GM12892 (cell line): Measurements from ENCODE around the gene OXLD1.
"Not testable (repeated sequence)": the region's sequence is repeated elsewhere in the genome, so short reads cannot be mapped to it uniquely, and the experiment has no call there.

Experiments
- DNase-seq: peaks from one replicate; pipeline ENCODE4 v3.0.0; 2011; ENCODE audit not compliant: insufficient read length
- FAIRE-seq: peaks from 2 replicates; lab custom pipeline; 2011; peaks lifted over from hg19 to GRCh38; lab: Jason Lieb, UNC
- POLR2A ChIP-seq: IDR thresholded peaks from 2 replicates; pipeline ENCODE4 v1.6.1; 2011; ENCODE audit warnings: low read depth, low read length, control low read depth
- POLR2AphosphoS5 ChIP-seq: IDR thresholded peaks from 2 replicates; pipeline ENCODE4 v1.6.1; 2011; ENCODE audit warnings: low read depth, low read length, control low read depth
- TAF1 ChIP-seq: IDR thresholded peaks from 2 replicates; pipeline ENCODE4 v1.6.1; 2011; ENCODE audit warnings: low read depth, mild to moderate bottlenecking, control low read depth, low read length, borderline replicate concordance

OXLD1 gene

DNA sequence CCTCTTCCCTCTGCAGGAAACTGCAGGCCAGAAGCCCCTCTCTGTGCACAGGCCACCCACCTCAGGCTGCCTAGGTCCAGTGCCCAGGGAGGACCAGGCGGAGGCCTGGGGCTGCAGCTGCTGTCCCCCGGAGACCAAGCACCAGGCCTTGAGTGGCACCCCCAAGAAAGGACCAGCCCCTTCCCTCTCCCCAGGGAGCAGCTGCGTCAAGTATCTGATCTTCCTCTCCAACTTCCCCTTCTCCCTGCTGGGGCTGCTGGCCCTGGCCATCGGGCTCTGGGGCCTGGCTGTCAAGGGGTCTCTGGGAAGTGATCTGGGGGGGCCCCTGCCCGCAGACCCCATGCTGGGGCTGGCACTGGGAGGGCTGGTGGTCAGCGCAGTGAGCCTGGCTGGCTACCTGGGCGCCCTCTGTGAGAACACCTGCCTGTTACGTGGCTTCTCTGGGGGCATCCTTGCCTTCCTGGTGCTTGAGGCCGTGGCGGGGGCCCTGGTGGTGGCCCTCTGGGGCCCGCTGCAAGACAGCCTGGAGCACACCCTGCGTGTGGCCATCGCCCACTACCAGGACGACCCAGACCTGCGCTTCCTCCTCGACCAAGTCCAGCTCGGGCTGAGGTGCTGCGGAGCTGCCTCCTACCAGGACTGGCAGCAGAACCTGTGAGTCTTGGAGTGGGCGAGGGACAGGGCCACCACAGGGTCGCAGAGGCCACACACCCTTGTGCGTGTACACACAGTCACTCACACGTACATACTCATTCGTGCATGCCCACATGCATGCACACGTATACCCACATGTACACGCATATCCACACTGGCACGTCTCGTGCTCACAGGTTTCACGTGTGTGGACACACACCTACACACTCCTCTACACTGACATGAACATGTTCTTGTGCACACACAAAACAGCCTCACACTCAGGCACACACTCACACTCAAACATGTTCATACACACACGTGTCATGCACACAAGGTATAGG is 21.1 kb downstream of the OXLD1 start:
- FAIRE-seq (no peak), DNase-seq (no peak)
- TF ChIP-seq POLR2AphosphoS5 (no peak), TAF1 (no peak), POLR2A (no peak)

DNA sequence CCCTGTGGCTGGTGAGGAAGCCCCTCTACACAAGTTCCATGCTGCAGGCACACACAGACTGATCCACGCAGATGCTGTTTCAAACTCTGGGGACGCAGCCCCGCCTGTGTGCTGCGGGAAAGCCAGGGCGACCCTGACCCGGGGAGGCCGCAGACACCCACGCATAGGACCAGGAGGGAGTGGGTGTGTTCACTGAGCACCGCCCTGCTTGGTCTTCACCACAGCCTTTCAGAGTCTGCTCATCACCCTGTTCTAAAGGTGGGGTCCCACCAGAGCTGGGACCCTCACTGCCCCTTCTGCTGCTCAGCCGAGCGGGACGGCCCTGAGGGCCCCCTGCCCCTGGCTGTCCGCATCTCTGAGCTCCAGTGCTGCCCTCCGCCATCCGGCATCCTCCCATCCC is 21.9 kb downstream of the OXLD1 start:
- DNase-seq (no peak), FAIRE-seq (no peak)
- TF ChIP-seq POLR2A (no peak), POLR2AphosphoS5 (no peak), TAF1 (no peak)

DNA sequence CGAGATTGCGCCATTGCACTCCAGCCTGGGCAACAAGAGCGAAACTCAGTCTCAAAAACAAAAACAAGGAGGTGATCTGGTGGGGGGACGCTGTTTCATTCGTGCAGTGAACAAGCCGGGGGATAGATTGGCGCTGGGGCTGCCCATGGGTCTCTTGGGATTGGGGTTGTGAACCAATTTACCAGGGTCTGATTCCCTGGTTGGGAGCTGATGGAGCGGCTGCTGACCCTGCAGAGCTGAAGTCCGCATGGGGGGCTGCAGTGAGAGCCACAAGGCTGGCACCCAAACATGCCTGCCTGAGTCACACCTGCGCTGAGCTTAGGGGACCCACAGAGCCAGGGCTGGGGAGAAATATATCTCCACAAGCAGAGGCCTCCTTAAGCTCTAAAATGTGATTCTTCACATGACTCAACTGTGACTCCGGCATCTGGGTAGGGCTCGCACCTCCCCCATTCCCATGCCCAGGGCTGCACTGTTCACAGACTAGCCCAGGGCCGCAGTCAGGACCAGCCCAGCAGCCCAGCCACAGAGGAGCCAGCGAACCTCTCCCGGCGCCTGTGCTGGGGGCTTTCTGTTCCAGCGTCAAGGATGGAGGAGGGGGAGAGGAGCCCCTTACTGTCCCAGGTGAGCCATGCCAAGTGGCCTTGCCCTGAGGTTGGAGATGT is 24.4 kb downstream of the OXLD1 start:
- no peak for DNase-seq
- no peak for FAIRE-seq
- TF ChIP-seq TAF1: no peak
- no peak for TF ChIP-seq POLR2AphosphoS5
- no peak for TF ChIP-seq POLR2A

DNA sequence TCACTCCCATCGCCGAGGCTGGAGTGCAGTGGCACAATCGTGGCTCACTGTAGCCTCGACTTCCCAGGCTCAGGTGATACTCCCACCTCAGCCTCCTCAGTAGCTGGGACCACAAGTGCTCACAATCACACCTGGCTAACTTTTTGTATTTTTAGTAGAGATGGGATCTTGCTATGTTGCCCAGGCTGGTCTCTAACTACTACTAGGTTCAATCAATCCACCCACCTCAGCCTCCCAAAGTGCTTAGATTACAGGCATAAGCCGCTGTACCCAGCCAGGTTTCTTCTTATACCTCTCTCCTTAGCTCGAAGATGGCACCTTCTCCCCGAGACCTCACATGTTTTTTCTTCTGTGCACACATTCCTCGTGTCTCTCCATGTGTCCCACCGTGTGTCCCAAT is 26.4 kb downstream of the OXLD1 start:
- DNase-seq (no peak), FAIRE-seq (no peak)
- no peak for TF ChIP-seq POLR2AphosphoS5
- no peak for TF ChIP-seq TAF1
- no peak for TF ChIP-seq POLR2A

DNA sequence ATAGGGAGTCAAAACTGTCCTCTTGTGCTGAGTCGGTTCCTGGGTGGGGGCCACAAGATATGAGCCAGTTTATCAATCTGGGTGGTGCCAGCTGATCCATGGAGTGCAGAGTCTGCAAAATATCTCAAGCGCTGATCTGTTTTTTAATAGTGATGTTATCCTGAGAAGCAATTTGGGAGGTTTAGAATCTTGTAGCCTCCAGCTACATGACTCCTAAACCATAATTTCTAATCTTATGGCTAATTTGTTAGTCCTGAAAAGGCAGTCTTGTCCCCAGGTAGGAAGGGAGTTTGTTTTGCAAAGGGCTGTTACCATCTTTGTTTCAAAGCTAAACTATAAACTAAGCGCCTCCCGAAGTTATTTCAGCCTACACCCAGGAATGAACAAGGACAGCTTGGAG is 27.7 kb downstream of the OXLD1 start:
- TF ChIP-seq POLR2A (no peak), TAF1 (no peak), POLR2AphosphoS5 (no peak)
- FAIRE-seq (no peak), DNase-seq (no peak)

DNA sequence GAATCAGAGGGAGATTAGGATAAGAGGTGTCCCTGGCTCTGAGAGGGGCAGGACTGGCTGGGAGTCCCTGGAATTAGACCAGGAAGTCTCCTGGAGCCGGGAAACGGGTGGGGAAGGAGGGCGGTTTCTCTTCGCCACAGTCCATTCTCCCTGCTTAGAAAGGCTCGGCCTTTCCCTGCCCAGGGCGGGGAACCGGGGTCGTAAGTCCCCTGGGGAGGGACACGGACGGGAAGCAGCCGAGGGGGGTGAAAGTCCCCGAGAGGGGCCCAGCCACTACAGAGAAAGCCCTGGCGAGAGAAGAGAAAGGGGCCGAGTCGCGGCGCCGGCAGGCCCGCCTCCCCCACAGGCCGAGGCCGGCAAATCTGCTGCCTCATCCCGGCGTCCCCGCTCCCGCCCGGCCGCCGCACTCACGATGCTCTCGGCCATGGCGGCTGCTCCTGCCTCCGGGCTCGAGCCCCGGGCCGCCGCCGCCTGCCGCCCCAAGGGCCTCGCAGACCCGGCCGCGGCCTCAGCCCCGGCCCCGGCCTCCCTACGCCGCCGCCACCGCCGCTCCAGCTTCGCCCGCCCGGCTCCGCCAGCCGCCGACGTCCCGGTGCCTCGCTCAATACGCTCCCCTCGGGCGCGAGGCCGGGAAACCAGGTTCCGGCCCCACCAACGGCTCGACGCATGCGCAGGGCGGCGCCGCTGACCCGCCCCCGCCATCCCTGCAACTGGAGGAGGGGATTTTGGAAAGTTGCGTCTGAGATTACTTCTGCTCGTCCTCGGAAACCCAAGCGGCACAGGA is 29.7 kb downstream of the OXLD1 start, which contains the start of the genes NPLOC4 and TSPAN10:
TSS of gene NPLOC4 (minus strand) at position 608 of the 784 bp plus-strand sequence. CDS start at position 426, 182 bp downstream.
TSS of gene TSPAN10 (plus strand) at position 692 of the 784 bp plus-strand sequence. CDS start 5,217 bp downstream, outside the sequence.
- TF ChIP-seq POLR2AphosphoS5 (peak; percentile 64; the same call in 1 of the 2 replicates), POLR2A (peak; percentile 90; the same call in 1 of the 2 replicates), TAF1 (peak; percentile 96)
- FAIRE-seq (peak; percentile 93), DNase-seq (peak; percentile 94)

DNA sequence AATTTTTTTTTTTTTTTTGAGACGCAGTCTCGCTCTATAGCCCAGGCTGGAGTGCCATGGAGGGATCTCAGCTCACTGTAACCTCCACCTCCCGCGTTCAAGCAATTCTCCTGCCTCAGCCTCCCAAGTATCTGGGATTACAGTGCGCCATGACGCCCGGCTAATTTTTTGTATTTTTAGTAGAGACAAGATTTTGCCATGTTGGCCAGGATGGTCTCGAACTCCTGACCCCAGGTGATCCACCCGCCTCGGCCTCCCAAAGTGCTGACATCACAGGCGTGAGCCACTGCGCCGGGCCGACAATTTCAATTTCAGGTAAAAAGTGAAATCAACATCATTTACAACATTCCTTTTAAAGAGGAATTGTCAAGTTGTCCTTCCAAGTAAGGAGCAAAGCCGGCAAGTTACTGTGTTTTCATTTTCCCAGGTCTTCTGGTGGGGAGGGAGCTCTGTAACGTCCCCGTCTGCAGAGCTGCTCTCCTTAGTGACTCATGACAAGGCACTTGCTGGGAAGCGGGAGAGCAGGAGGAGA is 30.4 kb downstream of the OXLD1 start:
- no peak for TF ChIP-seq POLR2AphosphoS5
- TF ChIP-seq POLR2A: no peak
- no peak for TF ChIP-seq TAF1
- FAIRE-seq (no peak), DNase-seq (no peak)

DNA sequence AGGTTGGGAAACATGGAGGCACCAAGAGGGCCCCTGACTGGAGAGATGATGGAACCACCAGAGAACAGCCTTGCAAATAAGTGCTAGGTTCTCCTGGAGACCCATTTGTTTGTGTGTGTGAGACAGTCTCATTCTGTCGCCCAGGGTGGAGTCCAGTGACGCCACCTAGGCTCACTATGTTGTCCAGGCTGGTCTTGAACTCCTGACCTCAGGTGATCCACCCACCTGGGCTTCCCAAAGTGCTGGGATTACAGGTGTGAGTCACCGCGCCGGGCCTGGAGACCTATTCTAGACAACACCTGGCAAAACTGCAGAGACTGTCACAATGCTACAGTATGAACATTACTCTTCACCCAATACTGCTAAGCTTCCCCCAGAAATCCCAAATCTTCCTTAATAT is 31.0 kb downstream of the OXLD1 start:
- DNase-seq (no peak), FAIRE-seq (no peak)
- TF ChIP-seq POLR2AphosphoS5: no peak
- TF ChIP-seq POLR2A: no peak
- TF ChIP-seq TAF1: no peak

DNA sequence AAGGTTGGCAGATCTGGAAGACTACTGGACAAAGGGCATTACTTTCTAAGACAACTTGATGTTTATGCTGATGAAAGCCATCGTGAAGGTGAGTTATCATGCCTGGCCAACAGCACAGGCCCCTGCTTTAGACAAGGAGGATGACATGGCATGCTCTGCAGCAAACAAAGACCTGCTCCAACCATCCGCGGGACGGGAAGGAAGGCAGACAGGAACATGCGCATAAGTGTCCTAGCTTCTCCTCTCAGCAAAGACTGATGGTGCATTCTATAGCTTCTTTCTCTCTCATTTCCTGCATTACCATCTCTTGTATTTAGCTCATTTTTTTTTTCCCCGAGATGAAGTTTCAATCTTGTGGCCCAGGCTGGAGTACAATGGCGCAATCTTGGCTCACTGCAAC is 34.9 kb downstream of the OXLD1 start:
- TF ChIP-seq POLR2A (no peak), POLR2AphosphoS5 (no peak), TAF1 (no peak)
- DNase-seq: no peak
- FAIRE-seq: no peak

DNA sequence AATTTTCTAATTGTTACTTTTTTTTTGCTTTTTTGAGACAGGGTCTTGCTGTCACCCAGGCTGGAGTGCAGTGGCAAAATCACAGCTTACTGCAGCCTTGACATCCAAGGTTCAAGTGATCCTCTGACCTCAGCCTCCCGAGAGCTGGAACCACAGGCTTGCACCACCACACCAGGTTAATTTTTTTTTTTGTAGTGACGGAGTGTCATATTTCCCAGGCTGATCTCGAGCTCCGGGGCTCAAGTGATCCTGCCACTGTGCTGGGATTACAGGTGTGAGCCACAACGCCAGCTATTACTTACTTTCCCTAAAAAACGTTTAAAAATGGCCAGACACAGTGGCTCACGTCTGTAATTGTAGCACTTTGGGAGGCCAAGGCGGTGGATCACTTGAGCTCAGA is 36.1 kb downstream of the OXLD1 start:
- no peak for FAIRE-seq
- no peak for TF ChIP-seq TAF1
- no peak for TF ChIP-seq POLR2A
- TF ChIP-seq POLR2AphosphoS5: no peak
- DNase-seq: no peak

DNA sequence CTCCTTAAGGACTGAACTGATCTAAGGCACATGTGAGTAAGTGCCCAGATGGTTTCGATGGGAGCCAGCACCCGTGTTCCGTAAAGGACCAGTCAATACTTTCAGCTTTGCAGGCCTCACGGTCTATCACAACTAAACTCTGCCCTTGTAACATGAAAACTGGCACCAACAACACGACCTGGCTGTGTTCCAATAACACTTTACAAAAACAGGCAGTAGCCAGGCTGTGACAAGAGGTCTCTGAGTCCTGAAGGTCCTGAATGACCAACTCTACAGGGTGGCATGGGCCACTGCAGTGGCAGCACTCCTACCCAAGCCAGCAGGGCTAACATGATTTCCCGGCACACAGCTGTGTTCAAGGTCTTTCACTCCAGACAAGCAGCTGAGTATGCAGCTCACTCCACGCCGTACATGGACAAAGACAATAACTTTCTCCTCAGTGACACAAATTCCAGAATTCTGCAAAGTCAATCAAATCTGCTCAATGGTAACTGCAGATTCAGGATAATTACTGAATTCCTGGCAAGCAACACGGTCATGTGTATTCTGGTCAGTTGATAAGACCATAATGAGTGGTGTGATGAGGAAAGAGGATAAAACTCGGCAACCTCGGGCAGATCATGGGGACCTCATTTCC is 44.8 kb downstream of the OXLD1 start:
- FAIRE-seq: no peak
- TF ChIP-seq TAF1: no peak
- no peak for TF ChIP-seq POLR2AphosphoS5
- TF ChIP-seq POLR2A: no peak

DNA sequence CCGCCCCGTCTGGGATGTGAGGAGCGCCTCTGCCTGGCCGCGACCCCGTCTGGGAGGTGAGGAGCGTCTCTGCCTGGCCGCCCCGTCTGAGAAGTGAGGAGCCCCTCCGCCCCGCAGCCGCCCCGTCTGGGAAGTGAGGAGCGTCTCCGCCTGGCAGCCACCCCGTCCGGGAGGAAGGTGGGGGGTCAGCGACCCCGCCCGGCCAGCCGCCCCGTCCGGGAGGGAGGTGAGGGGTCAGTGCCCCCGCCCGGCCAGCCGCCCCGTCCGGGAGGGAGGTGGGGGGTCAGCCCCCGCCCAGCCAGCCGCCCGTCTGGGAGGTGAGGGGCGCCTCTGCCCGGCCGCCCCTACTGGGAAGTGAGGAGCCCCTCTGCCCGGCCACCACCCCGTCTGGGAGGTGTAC is 48.1 kb downstream of the OXLD1 start:
- DNase-seq, FAIRE-seq: not testable (repeated sequence)

More for the DNA sequence above, 44.8 kb downstream of the OXLD1 start:
- no peak for DNase-seq
